GM23338 (cell line): ENCODE results near the gene PAGR1.

ENCODE experiments used
- EZH2 ChIP-seq: fragments of 200-600 bp; sonication (generic); IDR thresholded peaks from one replicate; pipeline ENCODE4 v1.8.0; 2017; ENCODE audit warnings: antibody characterized with exemption, mild to moderate bottlenecking, low read depth; ENCODE audit not compliant: unreplicated experiment
- TF ChIP-seq, protein P1 (sequence below), 2 experiments: fragments of 200-600 bp in 1 of 2; sonication (generic) in 1 of 2; conservative IDR thresholded peaks; 2 replicates each; pipeline versions ENCODE4 v1.5.1 to v1.6.1; 2016 to 2017; ENCODE audit warnings: antibody characterized with exemption in 2 of 2, low read depth in 2 of 2, mild to moderate bottlenecking in 2 of 2, moderate library complexity in 1 of 2

DNA sequence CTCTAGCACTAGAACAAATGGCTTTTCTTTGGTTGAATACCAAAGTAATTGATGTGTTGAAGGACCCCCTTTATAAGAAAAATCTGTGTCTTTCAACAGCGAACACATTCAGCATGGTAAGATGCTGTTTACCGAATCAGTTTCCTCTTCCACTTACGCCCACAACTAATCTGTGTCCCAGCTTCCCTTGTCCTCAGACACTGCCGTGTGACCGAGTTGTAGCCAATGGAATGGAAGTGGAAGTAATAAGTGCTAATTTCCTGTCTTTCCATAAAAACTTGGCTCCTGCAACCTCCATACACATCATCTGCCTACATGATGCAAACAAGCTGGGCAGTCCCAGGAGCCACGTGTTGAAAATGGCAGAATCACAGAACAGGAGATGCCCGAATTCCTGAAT, 36.7 kb downstream of the PAGR1 start:
- TF ChIP-seq, protein P1, sequence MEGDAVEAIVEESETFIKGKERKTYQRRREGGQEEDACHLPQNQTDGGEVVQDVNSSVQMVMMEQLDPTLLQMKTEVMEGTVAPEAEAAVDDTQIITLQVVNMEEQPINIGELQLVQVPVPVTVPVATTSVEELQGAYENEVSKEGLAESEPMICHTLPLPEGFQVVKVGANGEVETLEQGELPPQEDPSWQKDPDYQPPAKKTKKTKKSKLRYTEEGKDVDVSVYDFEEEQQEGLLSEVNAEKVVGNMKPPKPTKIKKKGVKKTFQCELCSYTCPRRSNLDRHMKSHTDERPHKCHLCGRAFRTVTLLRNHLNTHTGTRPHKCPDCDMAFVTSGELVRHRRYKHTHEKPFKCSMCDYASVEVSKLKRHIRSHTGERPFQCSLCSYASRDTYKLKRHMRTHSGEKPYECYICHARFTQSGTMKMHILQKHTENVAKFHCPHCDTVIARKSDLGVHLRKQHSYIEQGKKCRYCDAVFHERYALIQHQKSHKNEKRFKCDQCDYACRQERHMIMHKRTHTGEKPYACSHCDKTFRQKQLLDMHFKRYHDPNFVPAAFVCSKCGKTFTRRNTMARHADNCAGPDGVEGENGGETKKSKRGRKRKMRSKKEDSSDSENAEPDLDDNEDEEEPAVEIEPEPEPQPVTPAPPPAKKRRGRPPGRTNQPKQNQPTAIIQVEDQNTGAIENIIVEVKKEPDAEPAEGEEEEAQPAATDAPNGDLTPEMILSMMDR (conservative IDR thresholded peaks at IDR 0.05; ENCODE audit: low read depth in 2 of 2), result no peak
- TF ChIP-seq EZH2, result no peak
